Right lobe of liver (tissue), 6 donors: ENCODE measurements around the gene SIM2. TPM values are rescaled to one million over a fixed set of nuclear protein-coding genes. Genes with fewer than 3 reads are reported as not detected.
A peak's percentile ranks its signal among the peaks of the same experiment; 100 is the strongest.

Experiments
- ATAC-seq, 4 donors: fragments of 200-7000 bp; cut with Tn5 transposase; one replicate each; pipeline ENCODE4 v1.9.1; 2020; ENCODE audit warnings: mild to moderate bottlenecking in 4 of 4, moderate library complexity in 4 of 4
- DNase-seq, 3 donors: peaks; one replicate each; pipeline ENCODE4 v3.0.0-alpha.2; 2020
- H3K27ac ChIP-seq, 3 donors: fragments of 200-600 bp; one replicate each; pipeline ENCODE4 v1.8.0; 2022
- H3K27me3 ChIP-seq, 2 donors: fragments of 200-600 bp; one replicate each; pipeline ENCODE4 v1.8.0; 2022
- H3K36me3 ChIP-seq, 4 donors: fragments of 200-600 bp; sonication (generic) in 1 of 4; one replicate each; pipeline versions ENCODE4 v1.5.1 to v1.8.0; 2017 to 2022; ENCODE audit warnings: control low read depth in 1 of 4
- H3K4me1 ChIP-seq, 4 donors: fragments of 200-600 bp; sonication (generic) in 1 of 4; one replicate each; pipeline versions ENCODE4 v1.5.1 to v1.8.0; 2017 to 2022; ENCODE audit warnings: control low read depth in 1 of 4
- H3K4me3 ChIP-seq, 3 donors: fragments of 200-600 bp; one replicate each; pipeline ENCODE4 v1.8.0; 2022
- H3K9me3 ChIP-seq, 4 donors: fragments of 200-600 bp; sonication (generic) in 1 of 4; one replicate each; pipeline versions ENCODE4 v1.5.1 to v1.8.0; 2017 to 2022; ENCODE audit warnings: control low read depth in 1 of 4
- POLR2A ChIP-seq: fragments of 450-650 bp; IDR thresholded peaks from one replicate; pipeline ENCODE4 v1.6.1; 2017; ENCODE audit warnings: antibody characterized with exemption, mild to moderate bottlenecking
- WGBS: methylation state at CpG from one replicate; pipeline ENCODE4 v1.1.6; 2018; ENCODE audit warnings: low coverage, low lambda C conversion rate; ENCODE audit not compliant: insufficient coverage; ENCODE audit errors: missing lambda C conversion rate; 5-methylcytosine and 5-hydroxymethylcytosine counted together
- intact Hi-C, 2 donors: fragments of 100-400 bp; cut with DNase I; formaldehyde crosslinking; loops; one replicate each; pipeline versions ENCODE4 v1.11.2 to v1.14.1; 2022
- total RNA-seq, 6 experiments: library from RNA; depleted of rRNA in 2 of 6; stranded (reverse); fragments of >200 nt in 2 of 6; fragmentation: NEBNext Ultra II Directional in 3 of 6; extraction: Animal tissue kit (Norgen Biotek cat#: 25700) in 3 of 6; gene quantifications; one replicate each; pipeline versions ENCODE4 v1.1.0 to v1.2.4, GENCODE V29; 2016 to 2023
- TF ChIP-seq, protein P1 (sequence below), 4 donors: fragments of 200-600 bp in 3 of 4; fragments of 450-650 bp in 1 of 4; IDR thresholded peaks; one replicate each; pipeline versions ENCODE4 v1.5.1 to v1.8.0; 2016 to 2022; ENCODE audit warnings: antibody characterized with exemption in 4 of 4, mild to moderate bottlenecking in 2 of 4
- donor health status: DM: no; HTN: yes; CAD: no.
- donor health status: DM: no; HTN: no; CAD: no.
- donor health status: DM: no; HTN: no; CAD: no.
- donor health status: DM: no; HTN: yes; CAD: no.
- donor health status: DM: no; HTN: yes; CAD: no.

Gene SIM2
- total RNA-seq, 6 experiments from 2014 or later, result not detected

DNA sequence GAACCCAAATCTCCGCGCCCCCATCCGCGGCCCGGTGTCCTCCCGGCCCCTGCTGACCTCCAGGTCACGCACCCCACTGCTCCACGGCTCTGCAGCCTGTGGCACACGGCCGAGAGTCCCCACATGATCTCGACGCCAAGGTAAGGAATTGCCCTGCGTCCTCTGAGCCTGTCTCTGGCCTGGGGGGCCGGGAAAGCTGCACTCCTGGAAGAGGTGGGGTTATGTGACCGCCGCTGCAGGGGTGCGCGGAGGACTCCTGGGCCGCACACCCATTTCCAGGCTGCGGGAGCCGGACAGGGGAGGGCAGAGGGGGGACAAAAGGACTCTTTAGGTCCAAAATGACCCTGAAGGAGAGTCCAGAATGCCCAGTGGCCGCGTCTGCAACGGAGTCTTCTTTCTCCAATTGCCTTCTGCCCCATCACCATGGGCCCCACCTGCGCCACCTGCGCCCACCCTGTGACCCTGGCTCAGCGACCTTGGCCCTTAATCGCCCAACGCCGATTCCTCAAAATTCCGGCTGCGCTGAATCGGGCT is 997 bp upstream of the SIM2 start:
- Histone ChIP-seq H3K36me3 (no peaks in the 10 kb centered on the region), H3K27me3 (peaks cover 51 to 92% of the 10 kb centered on the region in 2 donors), H3K9me3 (no peaks in the 10 kb centered on the region), H3K4me3 (no peak overlapping the region), H3K4me1 (peaks cover 0 to 45% (median 4%) of the 10 kb centered on the region in 4 donors), H3K27ac (no peak overlapping the region)
- no peak for DNase-seq
- TF ChIP-seq, protein P1, sequence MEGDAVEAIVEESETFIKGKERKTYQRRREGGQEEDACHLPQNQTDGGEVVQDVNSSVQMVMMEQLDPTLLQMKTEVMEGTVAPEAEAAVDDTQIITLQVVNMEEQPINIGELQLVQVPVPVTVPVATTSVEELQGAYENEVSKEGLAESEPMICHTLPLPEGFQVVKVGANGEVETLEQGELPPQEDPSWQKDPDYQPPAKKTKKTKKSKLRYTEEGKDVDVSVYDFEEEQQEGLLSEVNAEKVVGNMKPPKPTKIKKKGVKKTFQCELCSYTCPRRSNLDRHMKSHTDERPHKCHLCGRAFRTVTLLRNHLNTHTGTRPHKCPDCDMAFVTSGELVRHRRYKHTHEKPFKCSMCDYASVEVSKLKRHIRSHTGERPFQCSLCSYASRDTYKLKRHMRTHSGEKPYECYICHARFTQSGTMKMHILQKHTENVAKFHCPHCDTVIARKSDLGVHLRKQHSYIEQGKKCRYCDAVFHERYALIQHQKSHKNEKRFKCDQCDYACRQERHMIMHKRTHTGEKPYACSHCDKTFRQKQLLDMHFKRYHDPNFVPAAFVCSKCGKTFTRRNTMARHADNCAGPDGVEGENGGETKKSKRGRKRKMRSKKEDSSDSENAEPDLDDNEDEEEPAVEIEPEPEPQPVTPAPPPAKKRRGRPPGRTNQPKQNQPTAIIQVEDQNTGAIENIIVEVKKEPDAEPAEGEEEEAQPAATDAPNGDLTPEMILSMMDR (IDR thresholded peaks at IDR 0.05), result no peak
- no peak for TF ChIP-seq POLR2A
- ATAC-seq, result no peak
- 2% methylated on average over 14 of the region's 33 CpGs for WGBS
- intact Hi-C loops, result no loop called here

DNA sequence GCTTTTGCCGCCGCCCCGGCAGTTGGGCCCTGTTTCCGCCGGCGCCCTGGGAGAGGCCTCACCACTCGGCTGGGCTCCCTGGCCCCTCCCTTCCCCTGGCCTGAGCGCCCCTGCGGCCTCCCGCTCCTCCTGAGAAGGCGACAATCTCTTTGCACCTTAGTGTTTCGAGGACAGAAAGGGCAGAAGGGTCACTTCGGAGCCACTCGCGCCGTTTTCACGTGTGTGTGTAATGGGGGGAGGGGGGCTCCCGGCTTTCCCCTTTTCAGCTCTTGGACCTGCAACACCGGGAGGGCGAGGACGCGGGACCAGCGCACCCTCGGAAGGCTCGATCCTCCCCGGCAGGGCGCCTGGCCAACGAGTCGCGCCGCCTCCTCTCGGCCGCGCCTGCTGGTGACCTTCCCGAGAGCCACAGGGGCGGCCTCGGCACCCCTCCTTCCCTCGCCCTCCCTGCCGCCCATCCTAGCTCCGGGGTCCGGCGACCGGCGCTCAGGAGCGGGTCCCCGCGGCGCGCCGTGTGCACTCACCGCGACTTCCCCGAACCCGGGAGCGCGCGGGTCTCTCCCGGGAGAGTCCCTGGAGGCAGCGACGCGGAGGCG is 432 bp upstream of the SIM2 start:
- DNase-seq (no peak), ATAC-seq (peak in 3 of 4 donors; percentile 10 to 26 (median 19))
- Histone ChIP-seq H3K27me3 (peaks cover 45 to 92% of the 10 kb centered on the region in 2 donors), H3K27ac (no peak overlapping the region), H3K4me3 (peak overlapping the region; percentile 16 to 40 (median 32)), H3K36me3 (no peaks in the 10 kb centered on the region), H3K9me3 (no peaks in the 10 kb centered on the region), H3K4me1 (peaks cover 0 to 40% (median 4%) of the 10 kb centered on the region in 4 donors)
- intact Hi-C loops, result no loop called here
- TF ChIP-seq, protein P1 (IDR thresholded peaks at IDR 0.05), result no peak
- no peak for TF ChIP-seq POLR2A
- WGBS, result 1% methylated on average over 19 of the region's 62 CpGs

GRCh38 chr21:36699546-36700294 is 805 bp downstream of the SIM2 start:
- TF ChIP-seq POLR2A, result no peak
- TF ChIP-seq, protein P1 (IDR thresholded peaks at IDR 0.05), result no peak
- peak overlapping the region in 1 of 3 donors; percentile 40 for H3K4me3 ChIP-seq
- 2% methylated on average over 9 of the region's 67 CpGs for WGBS
- no peaks in the 10 kb centered on the region for H3K36me3 ChIP-seq
- intact Hi-C loops, result no loop called here
- DNase-seq (peak in 1 of 3 donors; percentile 47), ATAC-seq (no peak)
- peaks cover 0 to 37% (median 4%) of the 10 kb centered on the region in 4 donors for H3K4me1 ChIP-seq
- no peak overlapping the region for H3K27ac ChIP-seq
- no peaks in the 10 kb centered on the region for H3K9me3 ChIP-seq
- H3K27me3 ChIP-seq, result peaks cover 45 to 89% of the 10 kb centered on the region in 2 donors

DNA sequence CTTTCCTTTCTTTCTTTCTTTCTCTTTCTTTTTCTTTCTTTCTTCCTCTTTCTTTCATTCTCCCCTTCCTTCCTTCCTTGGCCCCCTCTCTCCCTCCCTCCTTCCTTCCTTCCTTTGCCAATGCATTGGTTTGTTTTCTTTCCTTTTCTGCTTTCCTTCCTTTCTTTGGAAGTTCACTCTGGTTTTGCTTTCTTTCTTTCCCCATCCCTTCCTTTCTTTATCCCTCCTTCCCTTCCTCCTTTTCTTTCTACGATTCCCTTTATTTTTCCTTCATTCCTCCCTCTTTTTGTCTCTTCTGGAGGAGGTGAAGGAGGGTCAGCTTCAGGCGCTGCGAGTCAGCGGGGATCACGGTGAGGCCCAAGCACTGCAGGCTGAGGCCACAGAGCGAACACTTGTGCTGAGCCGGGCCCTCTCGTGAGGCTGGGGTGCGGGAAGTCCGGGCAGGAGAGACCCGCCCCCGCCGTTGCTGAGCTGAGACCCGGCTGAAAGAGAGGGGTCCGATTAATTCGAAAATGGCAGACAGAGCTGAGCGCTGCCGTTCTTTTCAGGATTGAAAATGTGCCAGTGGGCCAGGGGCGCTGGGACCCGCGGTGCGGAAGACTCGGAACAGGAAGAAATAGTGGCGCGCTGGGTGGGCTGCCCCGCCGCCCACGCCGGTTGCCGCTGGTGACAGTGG is 1.5 kb downstream of the SIM2 start:
- intact Hi-C loops, result no loop called here
- H3K27ac ChIP-seq, result no peak overlapping the region
- H3K36me3 ChIP-seq, result no peaks in the 10 kb centered on the region
- DNase-seq (no peak), ATAC-seq (no peak)
- TF ChIP-seq POLR2A, result no peak
- TF ChIP-seq, protein P1 (IDR thresholded peaks at IDR 0.05), result no peak
- H3K4me1 ChIP-seq, result peaks cover 0 to 40% (median 4%) of the 10 kb centered on the region in 4 donors
- no peaks in the 10 kb centered on the region for H3K9me3 ChIP-seq
- WGBS, result 9% methylated on average over 15 of the region's 30 CpGs
- no peak overlapping the region for H3K4me3 ChIP-seq
- H3K27me3 ChIP-seq, result peaks cover 52 to 89% of the 10 kb centered on the region in 2 donors
